Stimulated activated CD4-positive, alpha-beta T cell treated with anti-CD3 and anti-CD28 coated beads, Interleukin-15, amount 100 ng/mL, for 48 hours (primary cell): ENCODE results near the gene JARID2.
"Not testable (repeated sequence)": the region's sequence is repeated elsewhere in the genome, so short reads cannot be mapped to it uniquely, and the experiment has no call there.

Source experiments
- DNase-seq, 2 donors: peaks; one replicate each; pipeline ENCODE4 v3.0.0-alpha.2; 2020; ENCODE audit warnings: low read depth in 2 of 2

Gene JARID2

GRCh38 chr6:15543332-15543917 is 297.6 kb downstream of the JARID2 start:
- DNase-seq = not testable (repeated sequence)

GRCh38 chr6:15544321-15544900 is 298.5 kb downstream of the JARID2 start:
- DNase-seq = no peak

- DNase-seq = no peak
These were observed 300.7 kb downstream of the JARID2 start for GRCh38 chr6:15546591-15546990.

DNA sequence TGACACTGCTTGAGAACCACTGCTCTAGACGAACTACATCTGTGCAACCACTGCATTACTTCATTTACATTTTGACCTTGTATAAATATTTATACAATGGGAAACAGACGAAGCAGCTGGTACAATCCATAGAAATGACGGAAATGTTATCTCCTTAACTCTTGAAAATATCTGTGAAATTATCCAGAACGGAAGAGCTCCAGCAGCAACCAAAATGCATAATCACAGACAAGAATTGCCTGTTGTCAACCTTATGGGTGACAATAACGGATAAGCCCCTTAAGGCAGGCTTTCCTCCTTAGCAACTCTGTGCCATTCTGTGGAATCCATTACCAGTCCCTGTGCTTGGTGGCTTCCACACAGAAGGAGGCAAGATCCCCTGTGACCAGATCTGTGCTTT is 301.5 kb downstream of the JARID2 start:
- DNase-seq = no peak

DNA sequence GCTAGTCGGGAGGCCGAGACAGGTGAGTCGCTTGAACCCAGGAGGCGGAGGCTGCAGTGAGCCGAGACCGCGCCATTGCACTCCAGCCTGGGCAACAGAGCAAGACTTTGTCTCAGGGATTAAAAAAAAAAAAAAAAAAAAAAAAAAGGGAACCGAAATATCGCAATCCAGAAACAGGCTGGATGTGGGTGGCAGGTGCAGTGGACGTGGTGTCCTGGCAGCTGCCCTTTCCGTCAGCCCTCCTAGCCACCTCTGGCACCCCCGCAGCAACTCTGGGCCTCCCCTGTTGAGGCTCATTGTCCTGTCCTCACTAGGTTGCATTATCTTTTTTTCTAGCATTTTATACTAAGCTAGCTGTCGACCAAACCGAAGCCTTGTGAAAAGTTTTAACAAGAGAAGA is 303.5 kb downstream of the JARID2 start:
- DNase-seq = no peak

DNA sequence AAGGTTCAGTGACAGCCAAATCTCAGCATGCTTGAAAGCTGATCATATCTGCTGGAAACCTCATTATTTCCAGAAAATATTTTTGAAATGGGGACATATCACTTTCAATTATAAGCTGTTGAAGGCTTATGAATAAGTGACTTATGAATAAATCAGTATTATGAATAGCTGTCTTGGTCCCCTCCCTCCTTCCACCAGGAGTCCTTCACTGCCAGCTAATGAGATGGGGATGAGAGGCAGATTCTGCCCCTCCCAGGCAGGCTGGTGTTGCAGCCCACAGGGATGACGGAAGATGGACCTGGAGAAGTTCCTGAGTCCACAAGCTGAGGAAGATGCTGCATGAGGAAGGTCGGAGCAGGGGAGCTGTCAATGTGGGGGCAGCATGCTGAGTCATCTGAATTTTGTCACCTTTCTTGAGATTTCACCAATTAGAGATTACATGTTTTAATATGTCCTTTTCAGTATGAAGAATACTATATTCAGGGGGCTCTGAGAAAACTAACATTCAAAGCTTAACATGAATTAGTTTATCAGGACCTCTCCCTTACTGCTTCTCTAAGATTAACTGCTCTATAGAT is 304.8 kb downstream of the JARID2 start:
- no peak for DNase-seq

- no peak for DNase-seq
These were observed 305.4 kb downstream of the JARID2 start for GRCh38 chr6:15551262-15551661.

- DNase-seq = no peak
These were observed 305.9 kb downstream of the JARID2 start for GRCh38 chr6:15551798-15552197.

- DNase-seq = no peak
These were observed 307.2 kb downstream of the JARID2 start for GRCh38 chr6:15553031-15553430.

DNA sequence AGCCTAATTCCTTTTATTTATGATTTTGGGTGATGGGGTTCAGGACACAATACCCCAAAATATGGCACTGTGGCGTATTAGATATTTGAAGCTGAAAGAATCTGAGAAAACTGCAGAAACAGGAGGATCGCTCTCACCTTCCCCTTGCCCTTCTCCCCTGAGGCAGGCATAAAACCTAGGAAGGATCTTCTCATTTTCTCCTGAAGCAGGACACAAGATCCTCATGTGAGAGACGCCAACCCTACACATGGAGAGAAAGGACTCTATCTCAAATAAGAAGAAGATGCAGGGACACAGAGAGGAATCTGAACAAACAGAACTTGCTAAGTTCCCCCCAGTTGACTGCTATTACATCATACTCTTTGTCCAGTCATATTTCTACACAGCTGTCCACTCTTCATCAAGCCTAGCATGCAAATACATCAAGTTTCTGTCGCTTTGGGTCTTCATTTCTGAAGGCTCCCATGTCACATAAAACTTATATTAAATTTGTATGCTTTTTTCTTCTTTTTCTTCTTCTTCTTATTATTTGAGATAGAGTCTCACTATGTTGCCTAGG is 307.9 kb downstream of the JARID2 start:
- no peak for DNase-seq

DNA sequence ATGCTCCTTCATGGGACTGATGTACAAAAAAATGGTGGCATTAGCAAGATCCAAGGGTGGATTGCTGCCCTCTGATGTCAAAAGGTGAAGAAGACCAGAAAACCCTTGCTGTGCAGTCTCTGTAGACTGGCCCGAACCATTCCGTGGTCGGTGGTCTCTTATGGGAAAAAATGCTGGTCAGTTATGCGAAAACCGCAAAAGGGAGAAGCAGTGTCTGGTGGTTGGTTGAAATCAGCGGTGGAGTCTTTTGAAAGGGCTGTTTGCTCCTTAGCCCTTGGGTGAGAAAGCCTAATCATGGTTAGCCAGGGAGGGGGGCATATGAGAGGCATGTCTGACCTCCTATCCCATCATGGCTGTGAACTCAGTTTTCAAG is 308.8 kb downstream of the JARID2 start:
- no peak for DNase-seq

DNA sequence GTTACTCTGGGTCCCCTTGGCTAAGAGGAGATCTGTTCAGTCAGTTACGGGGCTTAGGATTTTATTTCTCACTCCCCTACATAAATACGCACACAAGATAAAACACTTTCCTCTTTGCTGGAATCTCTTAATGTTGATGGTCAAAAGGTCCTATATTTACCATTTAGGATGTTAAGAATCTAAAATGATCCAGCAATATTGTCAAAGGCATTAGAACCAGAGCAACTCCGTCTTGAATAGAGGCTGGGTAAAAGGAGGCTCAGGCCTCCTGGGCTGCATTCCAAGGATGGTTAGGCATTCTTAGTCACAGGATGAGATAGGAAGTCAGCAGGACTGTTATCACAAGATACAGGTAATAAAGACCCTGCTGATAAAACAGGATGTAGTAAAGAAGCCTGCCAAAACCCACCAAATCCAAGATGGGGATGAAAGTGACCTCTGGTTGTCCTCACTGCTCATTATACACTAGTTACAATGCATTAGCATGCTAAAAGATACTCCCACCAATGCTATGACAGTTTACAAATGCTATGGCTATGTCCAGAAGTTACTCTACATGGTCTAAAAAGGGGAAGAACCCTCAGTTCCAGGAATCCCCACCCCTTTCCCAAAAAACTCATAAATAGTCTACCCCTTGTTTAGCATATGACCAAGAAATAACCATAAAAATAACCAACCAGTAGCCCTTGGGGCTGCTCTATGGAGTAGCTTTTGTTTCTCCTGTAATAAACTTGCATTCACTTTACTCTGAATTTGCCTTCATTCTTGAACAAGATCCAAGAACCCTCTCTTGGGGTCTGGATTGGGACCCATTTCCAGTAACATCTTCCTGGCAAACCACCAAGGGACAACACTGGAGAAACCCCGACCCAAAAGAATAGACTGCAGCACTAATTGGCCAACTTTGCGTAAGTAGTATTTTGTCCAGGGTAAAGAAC is 309.5 kb downstream of the JARID2 start:
- DNase-seq = no peak

DNA sequence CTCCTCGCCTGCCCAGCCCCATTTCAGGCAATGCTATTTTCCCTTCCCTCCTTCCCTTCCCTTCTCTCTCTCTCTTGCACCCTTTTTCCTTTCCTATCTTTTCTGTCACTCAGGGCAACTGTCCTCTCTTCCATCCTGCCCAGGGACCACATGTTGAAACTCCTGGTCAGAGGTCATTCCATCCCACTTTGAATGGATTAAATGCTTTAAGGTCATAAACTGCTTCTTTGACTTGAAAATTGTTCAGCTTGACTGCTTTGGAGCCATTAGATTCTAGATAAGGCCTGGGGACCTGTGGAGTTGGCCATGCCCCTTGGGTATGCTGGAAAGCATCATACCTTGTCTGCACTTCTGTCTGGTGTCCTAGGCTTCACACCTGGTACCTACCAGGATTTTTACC is 310.8 kb downstream of the JARID2 start:
- DNase-seq = no peak

GRCh38 chr6:15557174-15557573 is 311.3 kb downstream of the JARID2 start:
- no peak for DNase-seq

GRCh38 chr6:15560713-15561112 is 314.8 kb downstream of the JARID2 start:
- DNase-seq = no peak

GRCh38 chr6:15561447-15562199 is 315.8 kb downstream of the JARID2 start:
- DNase-seq = no peak

GRCh38 chr6:15562977-15563376 is 317.1 kb downstream of the JARID2 start:
- no peak for DNase-seq

- no peak for DNase-seq
These were observed 323.4 kb downstream of the JARID2 start for GRCh38 chr6:15569035-15569995.

GRCh38 chr6:15570171-15570570 is 324.3 kb downstream of the JARID2 start:
- no peak for DNase-seq
